Measurements from ENCODE around the gene CD14.
"Not testable (repeated sequence)": the region's sequence is repeated elsewhere in the genome, so short reads cannot be mapped to it uniquely, and the experiment has no call there.

The CD14 gene

DNA sequence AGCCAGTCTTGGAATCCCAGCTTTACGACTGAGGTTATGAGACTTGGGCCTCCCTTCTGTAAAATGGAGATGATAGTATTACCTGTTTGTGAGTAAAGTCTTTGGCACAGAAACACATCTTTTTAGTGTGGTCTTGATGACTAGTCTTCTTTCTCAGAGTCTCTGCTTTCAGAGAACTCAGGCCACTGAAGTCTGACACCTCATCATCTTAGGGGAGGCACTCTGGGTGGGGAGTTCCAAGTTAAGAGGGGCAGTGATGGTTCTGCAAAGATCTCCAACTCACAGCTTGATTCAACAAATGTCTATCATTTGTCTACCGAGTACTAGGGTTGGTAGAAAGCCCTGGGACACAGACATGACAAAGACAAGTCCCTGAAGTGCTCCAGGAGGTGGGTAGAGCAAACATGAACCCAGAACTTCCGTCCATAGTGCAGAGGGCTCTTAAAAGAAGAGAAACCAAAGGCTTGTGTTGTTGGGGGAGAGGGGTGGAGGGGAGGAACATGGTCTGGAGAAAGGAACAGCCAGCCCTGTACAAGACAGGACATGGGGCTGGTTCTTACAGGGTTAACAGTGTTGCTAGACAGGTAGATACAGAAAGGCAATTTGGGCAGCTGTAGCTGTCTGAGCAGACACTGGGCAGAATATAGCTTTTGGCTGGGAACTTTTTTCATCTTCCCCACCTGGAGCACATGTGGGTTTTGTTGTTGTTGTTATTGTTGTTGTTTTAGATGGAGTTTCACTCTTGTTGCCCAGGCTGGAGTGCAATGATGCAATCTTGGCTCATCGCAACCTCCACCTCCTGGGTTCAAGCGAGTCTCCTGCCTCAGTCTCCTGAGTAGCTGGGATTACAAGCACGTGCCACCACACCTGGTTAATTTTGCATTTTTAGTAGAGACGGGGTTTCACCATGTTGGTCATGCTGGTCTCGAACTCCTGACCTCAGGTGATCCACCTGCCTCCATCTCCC, 2.6 kb upstream of the CD14 start:
- no peak for DNase-seq

DNA sequence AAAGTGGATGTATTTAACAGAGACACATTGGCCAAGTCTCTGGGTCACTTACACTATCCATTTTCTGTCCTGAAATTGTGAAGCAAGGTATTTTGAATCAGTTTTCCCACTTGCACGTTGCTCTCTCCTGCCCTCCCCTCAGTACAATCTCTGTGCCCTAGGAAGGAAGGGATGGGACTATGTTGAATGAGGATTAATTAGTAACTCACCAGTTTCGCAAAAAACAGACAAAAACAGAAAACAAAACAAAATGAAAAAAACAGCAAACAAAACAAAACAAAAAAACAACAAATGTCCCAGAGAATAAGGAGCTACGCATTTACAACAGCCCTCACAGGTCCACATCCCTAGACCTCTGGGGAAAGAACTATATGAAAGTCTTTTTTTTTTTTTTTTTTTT, 1.1 kb upstream of the CD14 start:
- no peak for DNase-seq

DNA sequence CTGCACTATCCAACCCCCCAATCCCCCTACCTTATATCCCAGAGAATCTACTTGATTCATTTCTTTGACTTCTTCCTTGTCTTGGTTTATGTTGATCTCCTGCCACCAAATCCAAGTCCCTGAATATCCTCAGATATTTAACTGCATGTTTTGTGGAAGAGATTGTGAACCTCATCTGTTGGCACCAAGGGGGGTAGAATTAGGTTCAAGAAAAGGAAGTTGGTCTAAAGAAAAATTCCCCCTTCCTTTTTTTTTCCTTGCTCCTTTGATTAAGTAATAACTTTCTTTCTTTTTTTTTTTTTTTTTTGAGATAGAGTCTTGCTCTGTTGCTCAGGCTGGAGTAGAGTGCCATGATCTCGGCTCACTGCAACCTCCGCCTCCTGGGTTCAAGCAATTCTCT, 526 bp upstream of the CD14 start:
- DNase-seq, result no peak

GRCh38 chr5:140632366-140633020, 482 bp downstream of the CD14 start:
- peak in 30 of 58 donors; percentile 15 to 71 (median 38) for DNase-seq

DNA sequence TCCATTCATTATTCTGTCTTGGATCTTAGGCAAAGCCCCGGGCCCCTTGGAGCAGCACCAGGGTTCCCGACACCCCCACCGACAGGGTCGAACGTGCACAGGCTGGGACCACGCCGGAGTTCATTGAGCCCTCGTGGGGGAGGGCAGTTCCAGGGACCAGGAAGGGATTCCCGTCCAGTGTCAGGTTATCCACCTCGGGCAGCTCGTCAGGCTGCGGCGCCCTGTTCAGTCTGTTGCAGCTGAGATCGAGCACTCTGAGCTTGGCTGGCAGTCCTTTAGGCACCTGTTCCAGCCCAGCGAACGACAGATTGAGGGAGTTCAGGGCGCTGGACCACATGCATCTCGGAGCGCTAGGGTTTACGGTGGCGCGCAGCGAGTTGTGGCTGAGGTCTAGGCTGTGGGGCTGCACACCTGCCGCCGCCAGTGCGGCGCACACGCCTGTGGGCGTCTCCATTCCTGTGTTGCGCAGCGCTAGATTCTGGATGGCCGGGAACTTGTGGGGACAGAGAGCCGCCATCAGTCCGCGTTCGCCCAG, 1.1 kb downstream of the CD14 start:
- peak in 3 of 58 donors; percentile 7 to 42 (median 23) for DNase-seq

DNA sequence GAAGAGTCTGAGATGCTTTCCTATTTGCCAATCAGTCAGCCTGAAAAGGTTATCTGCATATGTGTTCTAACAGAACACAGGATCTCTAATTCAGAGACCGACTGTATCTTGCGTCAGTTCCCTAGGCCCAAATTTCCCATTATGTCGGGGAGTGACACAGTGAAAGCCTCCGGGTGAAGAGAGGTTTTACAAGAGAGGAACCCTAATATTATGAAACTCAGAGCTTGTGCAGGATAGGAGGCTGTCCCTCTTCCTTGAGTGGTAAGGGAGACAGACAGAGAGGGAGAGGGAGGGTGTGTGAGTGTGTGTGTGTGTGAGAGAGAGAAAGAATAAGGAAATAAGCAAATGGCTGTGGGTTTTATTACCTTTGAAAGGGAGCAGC, 1.9 kb downstream of the CD14 start:
- peak in 2 of 58 donors; percentile 2 to 18 for DNase-seq

DNA sequence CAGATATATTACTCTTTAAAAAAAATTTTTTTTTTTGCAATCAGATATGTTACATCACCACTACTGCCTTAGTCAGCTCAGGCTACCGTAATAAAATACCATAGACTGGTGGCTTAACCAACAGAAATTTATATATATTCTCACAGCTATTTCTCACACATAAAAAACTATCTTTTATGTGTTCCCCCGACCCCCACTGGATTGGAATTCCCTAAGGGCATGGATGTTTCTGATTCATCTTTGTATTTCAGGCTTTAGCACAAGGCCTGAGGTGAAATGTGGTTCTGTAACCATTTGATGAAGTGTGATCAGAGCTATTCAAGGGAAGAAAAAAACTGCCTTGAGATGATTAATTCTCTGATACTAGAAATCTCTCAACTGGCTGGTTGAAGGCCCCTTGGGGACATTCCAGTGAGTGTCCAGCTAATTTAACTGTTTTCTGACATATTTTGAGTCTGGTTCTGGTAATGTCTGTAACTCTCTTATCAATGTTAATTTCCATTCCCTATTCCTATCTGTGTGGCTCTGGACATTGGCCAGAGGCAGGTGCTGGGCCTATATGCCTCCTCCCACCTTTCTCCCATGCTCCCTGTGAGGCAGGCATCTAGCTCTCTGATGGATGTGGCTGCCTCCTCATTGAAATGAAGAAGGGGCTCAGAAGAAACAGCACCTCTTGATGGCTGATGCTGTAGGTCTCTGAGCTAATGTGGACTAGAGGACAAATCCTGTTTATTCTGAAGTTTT, 2.5 kb downstream of the CD14 start:
- DNase-seq, result no peak

DNA sequence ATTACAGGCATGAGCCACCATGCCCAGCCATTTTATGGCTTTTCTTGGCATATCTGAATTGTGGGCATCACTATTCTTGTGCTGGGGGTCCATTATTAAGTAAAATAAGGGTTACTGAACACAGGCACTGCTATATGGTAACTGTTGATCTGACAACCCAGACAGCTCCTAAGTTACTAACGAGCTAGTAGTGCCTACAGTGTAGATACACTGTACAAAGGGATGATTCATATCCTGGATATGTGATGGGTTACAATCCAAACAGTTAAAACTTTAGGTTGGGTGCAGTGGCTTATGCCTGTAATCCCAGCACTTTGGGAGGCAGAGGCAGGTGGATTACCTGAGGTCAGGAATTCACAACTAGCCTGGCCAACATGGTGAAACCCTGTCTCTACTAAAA, 4.3 kb downstream of the CD14 start:
- no peak for DNase-seq

GRCh38 chr5:140627972-140628371, 5.0 kb downstream of the CD14 start:
- no peak for DNase-seq

GRCh38 chr5:140624886-140625285, 8.1 kb downstream of the CD14 start:
- DNase-seq, result not testable (repeated sequence)

GRCh38 chr5:140623061-140623460, 9.9 kb downstream of the CD14 start:
- DNase-seq, result not testable (repeated sequence)

GRCh38 chr5:140622301-140622700, 10.7 kb downstream of the CD14 start:
- DNase-seq, result no peak

DNA sequence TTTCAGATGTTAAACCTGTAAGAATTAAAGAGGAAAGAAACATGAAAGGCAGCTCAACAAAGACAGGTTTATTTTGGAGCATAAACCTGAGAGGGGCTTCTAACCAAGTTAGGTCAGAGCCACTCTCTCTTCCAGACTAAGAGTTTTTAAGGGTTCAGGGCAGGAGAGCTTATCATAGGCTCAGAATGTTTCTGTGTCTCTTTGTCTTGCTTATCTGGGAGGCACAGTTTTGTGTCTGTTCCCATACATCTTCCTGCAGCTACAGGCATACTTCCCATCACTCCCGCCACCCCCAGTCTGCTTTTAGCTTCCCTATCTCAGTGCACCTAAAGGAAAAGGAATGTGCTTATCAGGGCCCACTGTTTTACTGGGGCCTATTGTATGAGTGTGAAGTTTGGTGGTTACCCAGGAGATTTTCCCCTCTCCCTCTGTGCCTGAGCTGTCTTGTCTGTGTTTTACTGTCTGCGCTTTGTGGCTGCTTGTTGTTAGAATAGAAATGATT, 21.9 kb downstream of the CD14 start:
- DNase-seq, result peak in 1 of 58 donors; percentile 10

GRCh38 chr5:140609126-140609525, 23.8 kb downstream of the CD14 start:
- peak in 19 of 58 donors; percentile 7 to 76 (median 41) for DNase-seq

GRCh38 chr5:140608722-140609121, 24.3 kb downstream of the CD14 start:
- DNase-seq, result no peak

DNA sequence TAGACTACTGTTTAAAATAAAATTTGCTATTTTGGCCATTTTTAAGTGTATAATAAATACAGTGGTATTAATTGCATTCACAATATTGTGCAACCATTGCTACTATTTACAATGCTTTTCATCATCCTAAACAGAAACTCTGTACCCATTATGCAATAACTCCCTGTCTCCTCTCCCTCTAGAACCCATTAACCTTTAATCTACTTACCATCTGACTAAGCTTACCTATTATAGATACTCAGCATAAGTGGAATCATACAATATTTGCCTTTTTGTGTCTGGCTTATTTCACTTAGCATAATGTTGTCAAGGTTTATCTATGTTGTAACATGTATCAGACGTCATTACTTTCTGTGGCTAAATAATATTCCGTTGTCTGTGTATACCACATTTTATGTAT, 25.9 kb downstream of the CD14 start:
- DNase-seq, result no peak

DNA sequence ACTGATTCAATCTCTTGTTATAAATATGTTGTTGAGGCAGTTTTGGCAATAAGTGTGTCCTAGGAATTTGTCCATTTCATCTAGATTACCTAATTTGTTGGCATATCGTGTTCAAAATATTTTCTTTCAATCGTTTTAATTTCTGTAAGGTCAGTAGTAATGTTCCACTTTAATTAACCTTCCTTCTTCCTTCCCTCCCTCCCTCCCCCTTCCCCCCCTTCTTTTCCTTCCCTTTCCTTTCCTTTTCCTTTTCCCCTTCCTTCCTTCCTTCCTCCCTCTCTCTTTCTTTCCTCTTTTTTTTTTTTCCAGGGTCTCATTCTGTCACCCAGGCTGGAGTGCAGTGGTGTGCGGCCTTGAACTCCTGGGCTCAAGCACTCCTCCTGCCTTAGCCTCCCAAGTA, 27.1 kb downstream of the CD14 start:
- DNase-seq, result no peak

GRCh38 chr5:140603734-140604133, 29.2 kb downstream of the CD14 start:
- DNase-seq, result no peak

- DNase-seq, result not testable (repeated sequence)
Measured at GRCh38 chr5:140603446-140603698, 29.6 kb downstream of the CD14 start.

DNA sequence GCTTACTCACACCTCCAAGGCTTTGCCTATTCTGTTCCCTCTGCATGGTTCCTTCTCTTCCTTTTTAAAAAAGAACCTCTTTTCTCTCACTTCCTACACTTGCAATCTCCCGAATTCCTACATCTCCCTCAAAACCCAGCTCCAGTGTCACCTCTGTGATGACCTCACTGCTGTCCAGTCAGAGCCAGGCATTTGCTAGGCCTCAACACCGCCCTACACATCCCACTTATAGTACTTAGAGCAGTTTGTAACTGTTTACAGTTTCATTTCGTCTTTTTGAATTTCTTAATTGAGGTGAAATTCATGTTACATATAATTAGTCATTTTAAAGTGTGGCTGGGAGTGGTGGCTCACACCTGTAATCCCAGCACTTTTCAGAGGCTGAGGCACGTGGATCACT, 30.8 kb downstream of the CD14 start:
- no peak for DNase-seq

DNA sequence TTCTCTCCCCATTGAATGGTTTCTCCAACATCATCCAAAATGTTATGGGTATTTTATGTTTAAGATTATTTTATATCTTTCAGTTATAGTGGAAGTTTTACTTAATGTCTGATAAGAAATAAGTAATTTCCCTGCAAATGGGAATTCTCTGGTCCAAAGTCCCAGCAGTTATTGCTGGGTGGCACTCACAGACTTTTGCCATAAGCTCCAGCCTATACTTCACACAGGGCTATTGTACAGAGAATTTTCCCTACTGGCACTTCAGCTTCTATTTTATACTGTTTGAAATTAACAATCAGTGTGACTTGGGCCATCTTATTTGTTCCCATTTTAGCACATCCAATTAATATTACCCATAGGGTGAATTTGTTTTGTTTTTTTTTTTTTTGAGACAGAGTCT, 32.9 kb downstream of the CD14 start:
- DNase-seq, result no peak

DNA sequence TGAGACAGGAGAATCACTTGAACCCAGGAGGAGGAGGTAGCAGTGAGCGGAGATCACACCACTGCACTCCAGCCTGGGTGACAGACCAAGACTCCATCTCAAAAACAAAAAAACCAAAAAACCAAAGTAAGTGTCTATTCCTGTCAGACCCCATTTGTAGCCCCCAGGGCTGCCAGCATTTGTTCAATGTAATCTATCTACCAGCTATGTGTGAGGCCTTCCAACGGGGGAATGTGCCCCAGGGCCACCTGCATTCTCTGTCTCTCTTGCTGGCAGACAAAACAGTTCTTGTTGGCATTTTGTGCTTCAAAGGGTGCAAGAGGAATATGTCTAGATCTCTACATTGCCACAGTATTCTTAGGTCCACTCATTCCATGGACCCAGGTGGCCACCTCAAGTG, 34.1 kb downstream of the CD14 start:
- no peak for DNase-seq

Measured in anterior cingulate cortex (tissue), 58 donors.